NCI-H82 treated with DMSO at 0.1 percent for 48 hours (cell line): ENCODE results near the gene MAP4K3.
"Not testable (repeated sequence)": the region's sequence is repeated elsewhere in the genome, so short reads cannot be mapped to it uniquely, and the experiment has no call there.

Experiments used
- DNase-seq: peaks from one replicate; lab custom pipeline; 2025; ENCODE audit not compliant: unreplicated experiment; lab: John Stamatoyannopoulos, UW

MAP4K3 gene

DNA sequence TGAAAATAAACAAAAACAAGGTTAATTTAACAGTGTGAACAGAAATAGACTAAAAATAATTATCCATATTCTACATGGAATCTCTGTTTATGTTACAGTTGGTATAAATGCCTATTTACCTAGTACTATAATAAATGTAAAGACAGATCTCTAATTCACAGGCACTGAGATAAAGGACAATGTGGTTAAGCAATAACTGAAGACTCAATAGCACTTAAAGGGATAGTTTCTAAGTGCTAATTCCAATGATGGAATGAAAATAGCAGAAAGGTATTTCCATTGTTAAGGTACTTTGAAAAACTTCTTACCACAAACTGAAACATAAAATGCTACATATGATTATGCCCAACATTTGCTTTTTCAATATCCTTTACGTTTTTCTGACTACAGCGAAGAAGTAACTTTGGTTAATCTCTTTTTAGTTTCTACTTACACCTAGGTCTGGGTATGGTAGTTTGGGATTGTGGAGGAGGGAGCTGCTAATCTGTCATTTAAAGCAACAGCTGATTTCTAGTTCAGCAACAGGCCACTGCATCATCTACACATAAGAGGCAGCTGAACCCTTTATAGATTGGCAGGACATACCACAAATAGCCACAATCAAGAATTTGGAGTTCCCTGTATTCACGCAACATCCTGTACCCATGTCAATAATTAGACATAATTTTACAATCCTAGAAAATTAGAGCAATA is 27.2 kb downstream of the MAP4K3 start:
- peak; percentile 8 for DNase-seq

DNA sequence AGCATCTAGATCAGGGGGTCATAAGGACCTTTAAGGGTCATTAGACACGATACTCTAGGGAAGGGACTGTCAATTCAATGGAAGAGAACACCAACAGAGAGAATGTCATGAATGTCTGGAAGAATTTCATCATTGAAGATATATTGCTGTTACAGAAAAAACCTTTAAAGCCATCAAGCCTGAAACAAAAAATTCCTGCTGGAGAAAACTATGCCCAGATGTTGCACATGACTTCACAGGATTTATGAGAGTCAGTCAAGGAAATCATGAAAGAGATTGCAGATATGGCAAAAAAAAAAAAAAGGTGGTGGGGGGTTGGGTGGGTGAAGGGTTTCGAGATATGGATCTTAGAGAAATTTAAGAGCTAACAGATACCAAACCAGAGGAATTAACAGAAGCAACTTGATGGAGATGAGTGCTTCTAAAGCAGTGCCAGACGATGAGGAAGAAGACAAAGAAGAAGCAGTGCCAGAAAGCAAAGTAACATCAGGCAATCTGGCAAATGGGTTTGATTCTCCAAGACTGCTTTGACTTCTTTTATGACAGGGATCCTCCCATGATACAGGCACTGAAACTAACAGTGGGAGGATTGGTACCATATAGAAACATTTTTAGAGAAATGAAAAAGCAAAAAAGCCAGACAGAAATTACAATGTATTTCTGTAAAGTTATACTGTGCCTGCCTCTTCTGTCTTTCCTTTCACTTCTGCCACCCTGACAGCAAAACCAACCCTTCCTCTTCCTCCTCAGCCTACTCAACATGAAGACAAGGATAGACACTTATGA is 28.5 kb downstream of the MAP4K3 start:
- no peak for DNase-seq

DNA sequence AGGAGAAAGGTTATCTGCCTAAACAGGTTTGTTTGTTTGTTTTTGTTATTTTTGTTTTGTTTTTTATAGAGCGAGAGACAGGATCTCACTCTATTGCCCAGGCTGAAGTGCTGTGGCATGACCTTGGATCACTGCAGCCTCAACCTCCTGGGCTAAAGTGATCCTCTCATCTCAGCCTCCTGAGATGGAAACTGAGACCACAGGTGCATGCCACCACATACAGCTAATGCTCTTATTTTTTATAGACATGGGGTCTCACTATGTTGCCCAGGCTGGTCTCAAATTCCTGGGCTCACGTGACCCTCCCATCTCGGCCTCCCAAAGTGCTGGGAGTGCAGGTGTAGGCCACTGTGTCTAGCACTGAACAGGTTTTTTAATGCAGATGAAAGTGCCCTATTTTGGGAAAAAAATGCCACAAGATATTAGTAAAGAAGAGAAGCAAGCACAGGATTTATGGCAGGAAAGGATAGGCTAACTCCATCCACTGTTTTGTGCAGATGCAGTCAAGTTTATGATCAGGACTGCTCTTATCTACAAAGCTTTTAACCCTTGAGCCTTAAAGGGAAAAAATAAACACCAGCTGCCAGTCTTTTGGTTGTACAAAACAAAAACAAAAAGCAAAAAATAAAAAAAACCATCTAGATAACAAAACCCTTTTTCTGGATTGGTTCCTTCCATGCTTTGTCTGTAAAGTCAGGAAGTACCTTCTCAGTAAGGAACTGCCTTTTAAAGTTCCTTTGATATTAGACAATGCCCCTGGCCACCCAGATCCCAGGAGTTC is 29.4 kb downstream of the MAP4K3 start:
- DNase-seq: no peak

DNA sequence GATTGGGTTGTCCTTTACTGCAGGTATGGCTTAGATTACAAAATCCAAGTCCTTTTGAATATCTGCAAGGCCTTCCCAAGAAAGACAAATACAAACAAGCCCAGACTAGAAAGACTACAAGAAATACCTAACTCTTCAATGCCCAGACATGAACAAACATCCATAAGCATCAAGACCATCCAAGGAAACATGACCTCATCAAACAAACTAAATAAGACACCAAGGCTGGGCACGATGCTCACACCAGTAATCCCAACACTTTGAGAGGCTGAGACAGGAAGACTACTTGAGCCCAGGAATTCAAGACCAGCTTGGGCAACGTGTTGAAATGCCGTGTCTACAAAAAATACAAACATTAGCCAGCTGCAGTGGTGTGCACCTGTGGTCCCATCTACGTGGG is 31.7 kb downstream of the MAP4K3 start:
- no peak for DNase-seq

DNA sequence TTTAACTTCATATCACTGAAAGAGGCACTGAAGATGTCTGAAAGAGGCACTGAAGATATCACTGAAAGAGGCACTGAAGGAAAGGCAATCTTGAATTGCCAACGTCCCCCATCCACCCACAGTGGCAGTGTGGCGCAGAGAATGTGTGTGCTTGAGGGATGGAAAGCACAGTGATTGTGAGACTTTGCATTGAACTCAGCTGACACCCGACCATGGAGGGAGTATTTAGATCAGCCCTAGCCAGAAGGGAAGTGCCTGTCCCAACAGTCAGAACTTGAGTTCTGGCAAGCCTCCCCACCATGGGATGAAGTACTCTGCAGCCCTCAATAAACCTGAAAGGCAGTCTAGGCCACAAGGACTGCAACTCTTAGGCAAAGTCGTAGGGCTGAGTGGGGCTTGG is 33.8 kb downstream of the MAP4K3 start:
- DNase-seq: no peak

DNA sequence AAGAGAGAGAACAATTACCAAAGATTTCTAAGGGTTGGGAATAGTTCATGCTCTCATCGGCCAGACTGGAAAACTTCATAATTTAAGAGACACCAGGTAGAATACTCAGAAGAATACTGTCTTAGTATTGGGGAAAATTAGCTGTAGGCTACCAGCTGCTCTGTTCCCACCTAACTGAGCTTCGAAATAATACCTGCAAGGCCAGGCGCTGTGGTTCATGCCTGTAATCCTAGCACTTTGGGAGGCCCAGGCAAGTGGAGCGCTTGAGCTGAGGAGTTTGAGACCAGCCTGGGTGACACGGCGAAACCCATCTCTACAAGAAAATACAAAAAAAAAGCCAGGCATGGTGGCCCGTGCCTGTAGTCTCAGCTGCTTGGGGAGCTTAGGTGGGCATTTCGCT is 35.8 kb downstream of the MAP4K3 start:
- no peak for DNase-seq

DNA sequence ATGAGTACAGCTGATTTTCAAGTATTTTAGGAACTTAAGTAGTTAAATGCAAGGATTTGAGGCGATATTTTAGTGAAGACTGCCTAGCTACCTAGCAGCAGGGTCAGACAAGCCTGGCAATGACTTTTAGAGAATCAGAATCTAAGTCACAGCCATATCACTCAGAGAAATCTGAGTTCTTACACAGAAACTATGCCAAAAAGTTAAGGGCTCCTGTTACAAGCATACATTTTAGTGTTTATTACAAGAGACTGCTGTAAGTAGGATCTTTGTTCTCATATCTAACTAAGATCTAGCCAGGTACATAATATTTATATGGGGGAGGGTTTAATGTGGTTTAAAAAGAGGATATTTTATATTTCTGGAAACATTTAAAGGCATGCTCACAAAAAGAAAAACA is 37.5 kb downstream of the MAP4K3 start:
- no peak for DNase-seq

DNA sequence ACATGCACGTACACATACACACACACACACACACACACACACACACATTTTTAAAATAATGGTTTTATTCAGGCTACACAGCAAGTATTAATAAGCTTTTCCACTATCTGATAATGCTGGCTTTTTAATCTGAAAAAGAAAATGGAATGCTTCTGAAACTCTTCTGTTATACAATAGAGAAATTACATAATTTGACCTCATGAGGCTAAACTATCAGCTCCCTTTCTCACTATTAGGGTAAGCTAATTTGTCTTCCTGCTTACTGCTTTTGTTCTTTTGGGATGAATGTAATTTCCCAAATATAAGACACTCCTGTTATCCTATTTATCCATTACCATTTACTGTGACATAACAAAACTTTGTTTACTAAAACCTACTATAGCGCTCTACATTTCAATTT is 41.8 kb downstream of the MAP4K3 start:
- no peak for DNase-seq

DNA sequence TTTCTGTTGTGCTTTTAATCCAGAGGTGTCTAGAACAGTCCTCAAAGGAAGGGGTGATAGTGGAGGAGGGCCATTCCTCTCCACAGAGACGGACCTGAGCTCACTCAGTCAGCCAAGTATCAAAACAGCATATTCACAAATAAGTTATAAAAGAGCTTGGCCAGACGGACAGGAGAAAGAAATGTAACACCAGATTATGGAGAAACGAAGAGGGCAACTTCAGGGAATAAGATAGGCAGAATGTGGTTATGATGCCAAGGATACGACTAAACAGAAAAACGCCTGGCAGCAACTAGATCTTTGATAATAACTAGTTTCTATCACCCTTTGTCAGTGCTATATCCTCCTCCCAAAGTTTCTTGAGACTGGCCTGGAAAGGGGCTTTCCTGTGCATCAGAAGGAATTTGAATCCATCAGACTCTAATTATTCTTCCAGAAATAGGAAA is 42.5 kb downstream of the MAP4K3 start:
- DNase-seq: no peak

DNA sequence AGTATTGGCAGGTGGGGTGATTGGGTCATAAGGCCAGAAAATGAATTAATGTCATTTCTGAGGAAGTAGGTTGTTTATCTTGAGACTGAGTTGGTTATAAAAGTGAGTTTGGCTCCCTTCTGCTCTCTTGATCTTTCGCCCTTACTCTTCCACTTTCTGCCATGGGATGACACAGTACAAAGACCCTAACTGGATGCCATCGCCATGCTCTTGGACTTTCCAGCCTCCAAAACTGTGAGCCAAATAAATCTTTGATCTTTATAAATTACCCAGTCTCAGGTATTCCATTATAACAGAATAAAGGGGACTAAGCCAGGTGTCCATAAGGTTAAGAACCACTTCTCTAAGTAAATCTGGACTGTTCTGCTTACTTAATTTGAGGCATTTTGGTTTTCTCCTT is 44.4 kb downstream of the MAP4K3 start:
- no peak for DNase-seq

DNA sequence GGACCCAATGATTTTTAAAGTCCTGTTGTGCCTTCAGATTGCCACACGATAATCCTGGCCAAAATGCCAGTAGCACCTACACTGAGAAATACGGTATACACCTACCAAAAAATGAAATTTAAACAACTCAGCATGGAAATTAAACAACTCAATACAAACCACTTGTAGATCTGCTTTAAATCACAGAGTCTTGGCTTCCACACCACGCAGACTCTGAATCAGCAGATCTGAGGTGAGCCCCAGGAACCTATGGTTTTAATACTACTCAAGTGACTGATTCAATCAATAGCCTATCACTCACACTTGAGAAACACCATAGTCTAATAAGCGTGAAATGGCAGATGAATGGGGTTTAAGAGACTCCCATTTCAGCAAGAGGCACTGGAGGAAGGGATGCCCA is 46.9 kb downstream of the MAP4K3 start:
- no peak for DNase-seq

DNA sequence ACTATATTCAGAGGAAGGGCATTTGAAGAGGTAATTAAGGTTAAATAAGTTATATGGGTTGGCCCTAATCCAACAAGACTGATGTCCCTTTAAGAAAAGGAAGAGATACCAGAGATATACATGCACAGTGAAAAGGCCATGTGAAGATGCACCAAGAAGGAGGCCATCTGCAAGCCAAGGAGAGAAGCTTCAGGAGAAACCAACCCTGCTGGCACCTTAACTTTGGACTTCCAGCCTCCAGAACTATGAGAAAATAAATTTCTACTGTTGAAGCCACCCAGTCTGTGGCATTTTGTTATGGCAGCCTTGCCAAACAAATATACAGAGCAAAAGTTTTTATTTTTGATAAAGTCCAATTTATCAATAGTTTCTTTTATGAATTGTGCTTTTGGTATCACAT is 51.0 kb downstream of the MAP4K3 start:
- no peak for DNase-seq

DNA sequence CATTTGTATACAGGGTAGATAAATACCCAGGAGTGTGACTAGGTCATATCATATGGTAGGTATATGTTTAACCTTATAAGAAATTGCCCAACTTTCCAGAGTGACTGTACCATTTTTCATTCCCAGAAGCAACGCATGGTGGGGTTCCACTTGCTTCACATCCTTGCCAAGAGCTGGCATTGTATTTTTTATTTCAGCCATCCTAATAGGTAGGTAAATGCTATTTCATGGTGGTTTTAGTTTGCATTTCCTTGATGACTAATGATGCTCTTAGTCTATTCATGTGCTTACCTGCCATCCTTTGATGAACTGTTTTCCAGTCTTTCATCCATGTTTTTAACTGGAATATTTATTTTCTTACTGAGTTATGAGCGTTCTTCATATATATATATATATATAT is 51.9 kb downstream of the MAP4K3 start:
- no peak for DNase-seq

DNA sequence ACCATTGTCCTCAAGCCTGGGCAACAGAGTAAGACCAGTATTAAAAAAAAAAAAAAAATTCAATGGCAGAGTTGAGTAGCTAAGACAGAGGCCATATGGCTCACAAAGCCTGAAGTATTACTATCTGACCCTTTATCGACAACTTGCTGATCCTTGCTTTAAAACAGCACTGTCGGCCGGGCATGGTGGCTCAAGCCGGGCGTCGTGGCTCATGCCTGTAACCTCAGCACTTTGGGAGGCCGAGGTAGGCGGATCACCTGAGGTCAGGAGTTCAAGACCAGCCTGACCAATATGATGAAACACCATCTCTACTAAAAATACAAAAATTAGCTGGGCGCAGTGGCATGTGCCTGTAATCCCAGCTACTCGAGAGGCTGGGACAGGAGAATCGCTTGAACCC is 53.0 kb downstream of the MAP4K3 start:
- not testable (repeated sequence) for DNase-seq

DNA sequence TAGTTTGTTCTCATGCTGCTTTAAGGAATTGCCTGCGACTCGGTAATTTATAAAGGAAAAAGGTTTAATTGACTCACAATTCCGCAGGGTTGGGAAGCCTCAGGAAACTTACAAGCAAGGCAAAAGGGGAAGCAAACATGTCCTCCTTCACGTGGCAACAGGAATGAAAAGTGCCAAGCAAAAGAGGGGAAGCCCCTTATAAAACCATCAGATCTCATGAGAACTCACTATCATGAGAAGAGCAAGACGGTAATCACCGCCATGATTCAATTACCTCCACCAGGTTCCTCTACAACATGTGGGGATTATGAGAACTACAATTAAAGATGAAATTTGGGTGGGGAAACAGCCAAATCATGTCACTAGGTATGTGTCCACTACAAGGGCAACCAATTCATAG is 53.9 kb downstream of the MAP4K3 start:
- no peak for DNase-seq

DNA sequence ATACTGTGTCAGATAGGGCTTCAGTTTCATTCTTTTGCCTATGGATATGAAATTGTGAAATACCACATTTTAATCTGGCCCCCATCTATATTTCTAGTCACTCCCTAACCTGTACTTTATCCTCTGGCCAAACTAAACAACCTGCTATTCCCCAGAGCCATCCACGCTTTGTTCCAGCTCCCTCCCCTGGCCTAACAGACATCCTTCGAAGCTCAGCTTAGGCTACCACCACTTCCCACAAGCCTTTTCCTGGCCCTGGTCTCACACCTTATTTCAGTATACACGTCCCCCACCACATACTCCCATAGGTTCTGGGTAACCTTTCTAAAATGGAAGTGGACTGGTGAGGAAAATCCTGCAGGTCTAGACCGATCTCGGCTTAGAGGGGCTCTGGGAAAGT is 55.4 kb downstream of the MAP4K3 start:
- DNase-seq: no peak

DNA sequence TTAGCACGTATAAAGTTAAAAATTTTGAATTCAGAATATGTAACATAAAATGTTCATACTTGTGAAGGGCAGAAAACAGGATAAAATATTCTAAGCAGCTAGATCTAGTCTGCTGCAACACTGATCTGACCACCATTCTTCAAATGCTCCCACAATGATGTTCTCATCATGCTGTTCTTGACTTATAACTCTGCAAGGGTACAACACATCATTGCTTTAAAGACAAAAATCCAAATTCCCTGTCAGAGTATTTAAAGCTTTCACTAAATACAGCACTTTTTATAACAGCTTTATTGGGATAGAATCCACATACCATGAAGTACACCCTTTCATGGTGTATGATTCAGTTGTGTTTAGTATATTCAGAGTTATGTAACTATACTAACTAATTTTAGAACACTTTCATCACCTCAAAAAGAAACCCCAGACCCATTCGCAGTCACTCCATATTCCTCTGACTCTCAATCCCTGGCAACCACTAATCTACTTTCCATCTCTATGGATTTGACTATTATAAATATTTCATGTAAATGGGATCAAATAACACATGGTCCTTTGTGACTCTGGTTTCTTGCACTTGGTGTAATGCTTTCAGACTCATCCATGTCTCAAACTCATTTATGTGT is 56.4 kb downstream of the MAP4K3 start:
- DNase-seq: no peak

DNA sequence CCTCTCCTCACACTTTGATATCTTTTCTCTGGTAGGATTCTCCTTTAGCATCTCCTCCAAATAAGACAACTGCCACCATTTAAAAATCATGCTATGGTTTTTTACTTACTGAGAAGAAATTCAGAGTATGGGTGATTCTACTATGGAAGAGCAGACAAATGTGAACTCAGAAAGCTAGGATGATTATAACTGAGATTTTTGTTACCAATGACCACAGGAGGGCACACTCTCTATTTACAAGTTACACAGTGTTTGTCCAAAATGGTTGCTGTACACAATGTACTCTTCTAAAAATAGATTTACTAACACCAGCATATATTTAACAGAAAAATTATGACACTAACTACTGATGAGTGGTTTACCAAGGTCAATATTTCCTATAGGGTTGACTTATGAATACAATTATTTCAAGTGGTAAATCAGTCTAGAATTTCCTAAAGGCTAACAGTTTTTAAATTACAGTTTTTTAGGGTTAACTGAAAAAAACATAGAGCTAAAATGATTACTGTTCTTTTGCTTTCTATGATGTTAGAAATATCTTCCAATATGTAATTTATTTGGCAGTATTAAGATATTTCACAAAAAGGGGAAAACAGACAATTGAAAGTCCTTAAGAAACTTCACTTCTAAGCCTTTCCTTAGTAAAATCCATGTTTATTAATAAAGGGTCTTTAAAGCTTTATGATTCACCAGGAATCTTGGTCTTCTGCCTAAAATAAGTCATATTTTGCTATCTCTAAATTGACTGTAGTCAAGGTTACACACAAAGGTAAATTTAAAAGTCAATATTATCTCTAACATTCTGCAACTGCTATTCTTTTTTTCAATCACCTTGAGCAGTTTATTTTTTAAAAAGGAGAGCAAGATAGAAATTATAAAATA is 57.2 kb downstream of the MAP4K3 start:
- peak; percentile 20 for DNase-seq

DNA sequence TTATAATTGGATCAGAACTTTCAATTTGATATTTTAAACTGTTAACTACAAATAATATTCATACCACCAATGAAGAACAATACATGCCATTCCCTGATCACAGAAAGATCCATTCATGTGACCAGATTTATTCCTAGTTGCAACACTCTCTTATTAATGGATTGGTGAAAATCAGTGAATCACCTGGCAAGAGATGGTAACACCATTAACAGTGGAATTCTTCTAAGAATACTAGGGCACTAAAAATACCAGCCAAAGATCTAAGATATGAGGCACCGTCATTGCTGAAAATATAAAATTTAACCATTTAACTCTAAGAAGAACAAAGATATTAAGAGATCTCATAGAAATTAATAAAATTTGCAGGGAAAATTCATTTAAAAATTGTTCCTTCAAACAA is 58.1 kb downstream of the MAP4K3 start:
- no peak for DNase-seq

DNA sequence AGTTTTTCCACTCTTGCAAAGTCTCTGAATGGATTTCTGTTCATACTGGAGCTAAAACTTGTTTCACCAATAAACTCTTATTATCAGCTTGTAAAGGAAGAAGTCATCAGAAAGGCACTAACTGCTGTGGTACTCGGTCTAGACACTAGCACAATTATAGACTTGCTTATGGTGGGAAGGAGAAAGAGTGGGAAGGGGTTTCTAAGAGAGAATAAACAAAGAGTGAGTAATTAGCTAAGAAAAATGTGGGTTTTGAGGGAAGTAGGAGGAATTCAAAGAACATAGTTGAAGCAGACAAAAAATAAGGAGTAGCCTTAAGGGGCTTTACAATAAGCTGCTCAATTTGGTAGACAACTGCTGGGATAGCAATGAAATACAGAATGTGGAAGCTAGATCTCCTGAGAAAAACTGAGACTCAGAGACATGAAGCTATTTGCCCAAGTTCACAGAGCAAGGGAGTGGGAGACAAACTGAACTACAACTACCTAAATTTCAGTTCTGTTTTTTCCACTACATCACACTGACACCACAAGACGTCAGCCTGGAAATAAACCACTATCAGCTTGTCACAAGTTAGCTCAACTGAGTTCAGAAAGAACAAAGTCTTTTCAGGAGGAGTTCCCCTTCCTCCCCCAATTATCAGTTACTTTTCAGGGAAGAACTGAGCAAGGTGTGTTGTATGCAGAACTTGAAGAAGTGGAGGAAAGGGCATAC is 59.7 kb downstream of the MAP4K3 start:
- DNase-seq: no peak
